DMS114 treated with DMSO at 0.1 percent for 48 hours (cell line): Measurements from ENCODE around the gene ELF3.
"Not testable (repeated sequence)": the region's sequence is repeated elsewhere in the genome, so short reads cannot be mapped to it uniquely, and the experiment has no call there.

Experiments
- DNase-seq: peaks from one replicate; lab custom pipeline; 2025; ENCODE audit not compliant: unreplicated experiment; lab: John Stamatoyannopoulos, UW

ELF3 gene

GRCh38 chr1:202034149-202034682, 23.8 kb downstream of the ELF3 start:
- no peak for DNase-seq

- DNase-seq, result no peak
These were observed 24.5 kb downstream of the ELF3 start for GRCh38 chr1:202034683-202035462.

DNA sequence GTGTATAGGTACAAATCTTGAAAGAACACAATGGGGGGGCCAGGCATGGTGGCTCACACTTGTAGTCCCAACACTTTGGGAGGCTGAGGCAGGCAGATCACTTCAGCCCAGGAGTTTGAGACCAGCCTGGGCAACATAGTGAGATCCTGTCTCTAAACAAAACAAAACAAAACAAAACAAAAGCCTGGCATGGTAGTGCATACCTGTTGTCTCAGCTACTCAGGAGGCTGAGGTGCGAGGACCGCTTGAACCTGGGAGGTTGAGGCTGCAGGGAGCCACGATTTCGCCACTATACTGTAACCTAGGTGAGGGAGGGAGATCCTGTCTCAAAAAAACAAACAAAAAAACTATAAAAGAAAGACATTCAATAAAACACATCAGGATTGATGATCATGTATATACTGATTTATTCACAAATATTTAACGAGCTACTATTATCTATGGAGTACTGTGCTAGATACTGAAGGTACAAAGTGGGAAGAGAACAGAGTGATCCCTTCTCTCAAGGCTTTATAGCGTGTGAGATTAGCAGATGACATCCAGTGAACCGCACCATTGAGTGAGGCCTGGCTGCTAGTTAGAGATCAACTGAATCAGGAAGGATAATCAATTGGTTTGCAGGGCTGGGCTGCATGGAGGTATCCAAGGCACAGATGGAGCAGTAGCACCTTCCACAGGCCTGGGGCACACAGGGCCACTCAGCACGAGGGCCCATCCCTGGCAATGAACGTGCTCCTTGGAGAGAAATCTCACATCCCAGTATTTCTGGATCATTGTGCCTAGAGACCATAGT, 26.4 kb downstream of the ELF3 start:
- no peak for DNase-seq

GRCh38 chr1:202037706-202038296, 27.4 kb downstream of the ELF3 start:
- DNase-seq, result no peak

GRCh38 chr1:202038688-202039346, 28.4 kb downstream of the ELF3 start:
- no peak for DNase-seq

GRCh38 chr1:202045705-202046104, 35.3 kb downstream of the ELF3 start:
- DNase-seq, result no peak

DNA sequence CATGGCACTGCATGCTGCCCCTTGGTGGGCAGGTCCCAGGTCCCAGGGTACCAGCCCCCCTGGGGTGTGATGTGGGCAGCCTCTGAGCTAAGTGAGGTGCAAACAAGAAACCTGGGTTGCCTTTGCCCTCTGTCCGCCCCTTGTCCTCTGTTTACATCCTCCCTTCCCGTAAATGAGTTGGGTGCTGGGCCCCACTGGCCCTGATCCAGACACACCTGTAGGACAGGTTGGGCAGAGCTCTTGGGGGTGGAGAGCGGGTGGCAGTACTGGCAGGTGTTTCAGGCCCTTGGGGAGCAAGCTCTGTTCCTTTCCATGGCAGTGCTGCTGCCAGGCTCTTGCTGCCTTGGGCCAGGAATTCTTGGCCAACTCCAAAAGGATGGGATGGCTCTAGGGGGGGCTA, 35.8 kb downstream of the ELF3 start:
- no peak for DNase-seq

DNA sequence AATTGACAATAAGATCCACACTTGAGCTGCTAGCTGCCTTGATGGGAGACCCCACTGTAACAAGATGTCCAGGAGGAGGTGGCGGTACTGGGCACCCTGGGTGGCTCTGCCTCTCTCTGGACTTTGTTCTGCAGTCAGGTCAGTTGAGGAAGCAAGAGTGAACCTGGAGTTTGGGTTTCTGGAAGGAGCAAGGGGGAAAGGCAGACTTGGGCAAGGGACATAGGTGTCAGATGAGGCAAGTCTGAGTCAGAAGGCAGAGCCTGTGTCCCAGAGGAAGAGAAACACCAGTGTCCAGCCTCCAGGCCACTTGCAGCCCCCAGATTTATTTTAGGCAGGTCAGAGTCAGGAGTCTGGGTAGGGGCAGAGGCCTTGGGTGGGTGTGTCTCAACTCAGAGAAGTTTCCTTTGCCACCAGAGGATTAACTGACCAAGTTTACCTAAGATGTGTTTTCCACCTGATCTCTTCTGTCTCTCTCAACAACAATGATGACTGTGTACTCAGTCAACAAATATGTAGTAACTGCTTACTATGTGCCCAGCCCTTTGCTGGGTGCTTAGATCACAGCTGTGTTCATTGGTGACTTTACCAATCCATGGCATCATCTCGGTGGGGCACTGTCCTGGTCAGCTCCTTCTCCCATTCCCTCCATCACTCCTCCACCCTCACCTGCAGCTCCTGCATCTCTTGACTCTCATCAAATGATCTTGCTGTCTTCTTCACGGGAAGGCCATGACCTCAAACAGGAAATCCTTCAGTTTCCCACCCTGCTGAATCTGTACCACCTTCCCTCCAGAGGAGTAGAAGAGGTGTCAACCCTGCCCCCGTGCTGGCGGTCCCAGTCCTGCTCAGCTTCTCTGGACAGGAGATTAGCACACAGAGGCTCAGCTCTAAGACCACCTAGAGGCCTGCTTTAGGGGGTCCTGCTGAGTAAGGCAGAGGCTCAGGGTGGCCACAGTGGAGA, 36.6 kb downstream of the ELF3 start:
- DNase-seq, result no peak

GRCh38 chr1:202047977-202048376, 37.6 kb downstream of the ELF3 start:
- no peak for DNase-seq

DNA sequence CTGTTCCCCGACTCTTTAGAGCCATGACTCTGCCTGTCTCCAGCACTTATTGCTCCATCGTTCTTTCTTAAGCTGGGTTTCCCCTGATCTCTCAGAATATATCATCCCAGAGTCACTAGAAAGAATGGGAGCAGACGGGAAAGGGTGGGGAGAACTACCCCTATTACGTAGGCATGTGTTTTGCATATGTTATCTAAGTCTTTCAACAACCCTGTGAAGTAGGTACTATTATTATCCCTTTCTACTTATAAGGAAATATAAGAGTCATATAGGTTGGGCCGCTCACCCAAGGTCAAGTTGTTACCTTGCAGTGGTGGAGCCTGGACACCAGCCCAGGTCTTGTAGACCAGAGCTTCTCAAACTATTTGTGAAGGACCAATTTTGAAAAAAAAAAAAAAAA, 38.7 kb downstream of the ELF3 start:
- no peak for DNase-seq

DNA sequence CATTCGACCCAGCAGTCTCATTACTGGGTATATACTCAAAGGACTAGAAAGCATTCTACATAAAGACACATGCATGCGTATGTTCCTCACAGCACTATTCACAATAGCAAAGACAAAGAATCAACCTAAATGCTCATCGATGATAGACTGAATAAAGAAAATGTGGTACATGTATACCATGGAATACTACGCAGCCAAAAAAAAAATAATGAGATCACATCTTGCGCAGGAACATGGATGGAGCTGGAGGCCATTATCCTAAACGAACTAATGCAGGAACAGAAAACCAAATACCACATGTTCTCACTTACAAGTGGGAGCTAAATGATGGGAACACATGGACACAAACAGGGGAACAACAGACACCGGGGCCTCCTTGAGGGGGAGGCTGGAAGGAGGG, 43.7 kb downstream of the ELF3 start:
- DNase-seq, result no peak

DNA sequence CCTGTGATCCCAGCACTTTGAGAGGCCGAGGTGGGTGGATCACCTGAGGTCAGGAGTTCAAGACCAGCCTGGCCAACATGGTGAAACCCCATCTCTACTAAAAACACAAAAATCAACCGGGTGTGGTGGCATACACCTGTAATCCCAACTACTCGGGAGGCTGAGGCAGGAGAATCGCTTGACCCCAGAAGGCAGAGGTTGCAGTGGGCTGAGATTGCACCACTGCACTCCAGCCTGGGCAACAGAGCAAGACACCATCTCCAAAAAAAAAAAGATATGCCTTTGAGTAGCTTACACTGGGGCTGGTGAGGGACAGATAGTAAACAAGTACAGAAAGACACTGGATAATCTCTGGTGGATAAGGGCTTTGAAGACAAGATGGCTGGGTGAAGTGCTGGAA, 44.3 kb downstream of the ELF3 start:
- DNase-seq, result not testable (repeated sequence)

DNA sequence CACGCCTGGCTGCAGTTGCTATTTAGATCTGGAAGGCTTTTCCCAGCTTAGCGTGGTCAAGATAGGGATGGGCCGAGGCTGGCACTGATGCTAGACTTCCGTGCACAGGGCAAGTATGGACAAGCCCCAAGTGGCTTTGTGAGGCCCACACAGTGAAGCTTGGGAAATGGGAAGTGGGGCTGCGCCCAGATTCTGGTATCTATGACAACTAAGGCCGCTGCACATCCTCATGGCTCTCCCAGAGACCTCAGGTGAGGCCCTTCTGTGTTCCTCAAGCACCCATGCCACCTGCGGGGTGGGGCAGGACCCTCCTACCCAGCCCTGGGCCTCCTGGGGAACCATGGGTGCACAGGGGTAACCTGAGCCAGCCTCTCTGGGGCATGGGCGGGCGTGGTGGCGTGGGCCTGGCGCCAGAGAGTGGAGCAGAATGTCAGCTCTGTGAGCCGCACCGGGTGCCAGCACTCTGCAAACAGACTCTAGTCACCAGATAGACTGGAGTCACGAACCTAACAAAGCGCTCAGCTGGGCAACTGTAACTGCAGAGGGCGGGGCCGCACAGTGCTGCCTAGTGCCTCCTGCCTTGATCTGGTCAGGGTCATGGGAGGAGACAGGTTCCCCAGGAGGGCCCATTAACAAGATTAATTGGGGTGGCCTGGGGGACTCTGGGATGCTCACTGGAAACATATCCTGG, 46.4 kb downstream of the ELF3 start:
- no peak for DNase-seq

DNA sequence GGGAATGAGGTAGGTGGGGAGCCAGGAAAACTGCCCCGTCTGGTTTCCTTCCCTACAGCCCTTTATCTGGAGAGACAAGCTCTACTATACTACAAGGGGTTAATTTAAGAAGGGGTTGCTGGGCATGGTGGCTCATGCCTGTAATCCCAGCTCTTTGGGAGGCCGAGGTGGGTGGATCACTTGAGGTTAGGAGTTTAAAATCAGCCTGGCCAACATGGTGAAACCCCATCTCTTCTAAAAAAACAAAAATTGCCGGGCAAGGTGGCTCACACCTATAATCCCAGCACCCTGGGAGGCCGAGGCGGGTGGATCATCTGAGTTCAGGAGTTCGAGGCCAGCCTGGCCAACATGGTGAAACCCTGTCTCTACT, 46.9 kb downstream of the ELF3 start:
- DNase-seq, result not testable (repeated sequence)

DNA sequence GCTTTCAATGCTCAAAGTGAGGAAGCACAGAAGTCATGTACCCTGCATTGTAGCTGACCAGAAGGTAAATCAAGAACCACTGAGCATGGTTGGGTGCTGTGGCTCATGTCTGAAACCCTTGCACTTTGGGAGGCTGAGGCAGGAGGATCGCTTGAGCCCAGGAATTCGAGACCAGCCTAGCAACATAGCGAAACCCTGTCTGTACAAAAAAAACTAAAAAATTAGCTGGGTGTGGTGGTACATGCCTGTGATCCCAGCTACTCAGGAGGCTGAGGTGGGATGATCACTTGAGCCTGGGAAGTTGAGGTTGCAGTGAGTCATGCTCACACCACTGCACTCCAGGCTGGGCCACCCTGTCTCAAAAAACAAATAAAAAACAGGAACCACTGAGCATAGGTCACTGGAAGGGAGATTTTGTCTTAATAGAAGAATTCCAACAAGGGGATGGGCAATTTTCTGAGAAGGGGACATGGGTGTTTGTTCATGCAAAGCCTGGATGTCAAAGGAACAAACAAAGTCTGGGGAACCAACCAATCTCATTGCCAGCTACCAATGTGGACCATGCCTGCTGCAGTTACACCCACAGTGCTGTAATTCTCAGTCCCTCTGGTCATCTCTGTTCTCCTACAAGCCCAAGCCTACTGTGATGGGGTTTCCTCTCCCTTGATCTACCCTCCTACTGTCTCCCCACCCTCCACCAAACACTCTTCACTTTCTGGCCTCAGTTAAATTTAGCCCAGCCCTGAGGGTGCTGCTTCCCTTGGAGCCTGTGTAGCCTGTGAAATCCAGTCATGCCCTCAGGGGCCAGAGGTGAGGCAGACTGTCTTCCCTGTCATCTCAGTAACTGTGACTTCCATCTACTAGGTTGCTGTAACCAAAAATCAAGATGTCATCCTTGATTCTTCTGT, 47.9 kb downstream of the ELF3 start:
- DNase-seq, result no peak

- no peak for DNase-seq
These were observed 50.7 kb downstream of the ELF3 start for GRCh38 chr1:202061055-202061454.

- not testable (repeated sequence) for DNase-seq
These were observed 51.4 kb downstream of the ELF3 start for GRCh38 chr1:202061787-202062186.

GRCh38 chr1:202062636-202063035, 52.2 kb downstream of the ELF3 start:
- not testable (repeated sequence) for DNase-seq

DNA sequence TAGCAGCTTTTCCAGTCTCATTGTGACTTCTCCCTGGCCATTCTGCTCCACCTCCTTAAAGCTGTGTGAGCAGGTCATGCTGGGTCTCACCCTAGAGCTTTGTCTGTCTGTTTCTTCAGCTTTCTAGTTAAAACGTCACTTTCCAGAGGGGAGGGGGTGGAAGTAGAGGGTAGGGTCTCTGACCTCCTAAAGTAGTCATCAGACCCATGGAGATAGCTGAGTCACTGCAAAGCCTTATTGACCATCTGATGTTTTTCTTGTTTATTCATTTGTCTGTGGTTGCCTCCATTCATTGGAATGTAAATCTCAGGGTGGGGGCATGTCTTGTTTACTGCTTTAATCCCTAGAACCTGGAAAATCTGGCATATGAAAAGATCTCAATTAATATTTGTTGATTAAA, 52.7 kb downstream of the ELF3 start:
- no peak for DNase-seq
